Measurements from ENCODE around the gene NDUFB2. TPM values are rescaled to one million over a fixed set of nuclear protein-coding genes. Genes with fewer than 3 reads are reported as not detected.

The NDUFB2 gene
- total RNA-seq, 4 donors from 2014 or later, result 69.9 to 284 (median 230) TPM

- Histone ChIP-seq H3K27me3 (no peaks in the 10 kb centered on the region), H3K4me3 (no peak overlapping the region), H3K27ac (no peak overlapping the region), H3K36me3 (peaks cover 0 to 22% (median 7%) of the 10 kb centered on the region in 4 donors), H3K4me1 (peaks cover 0 to 4% (median 0%) of the 10 kb centered on the region in 4 donors), H3K9me3 (no peaks in the 10 kb centered on the region)
- intact Hi-C loops (cut with DNase I; ENCODE audit: low total_unique reads), result no loop called here
- TF ChIP-seq POLR2AphosphoS5 (IDR thresholded peaks at IDR 0.05) (no peak), CTCF (IDR thresholded peaks at IDR 0.05) (no peak), POLR2A (IDR thresholded peaks at IDR 0.05) (no peak), EP300 (IDR thresholded peaks at IDR 0.05; ENCODE audit: low read depth) (no peak)
- in situ Hi-C loops (cut with MboI; ENCODE audit: low pct_ligation_motif_present in 1 of 4, low pct_unique_long_range_greater_than_20kb in 1 of 4, low sequenced_read_pairs in 3 of 4), result loop anchor here (25.0 kb wide), 1 partner anchor 331 kb away; the partner anchor contains the start of gene MRPS33 (in 4 of the 4)
- 84 to 95% methylated on average over 5 to 7 of the region's 7 CpGs for WGBS, 2 donors (ENCODE audit: low coverage in 1 of 2)
- DNase-seq, result no peak
Observed at GRCh38 chr7:140680886-140681285, 15.6 kb upstream of the NDUFB2 start.

GRCh38 chr7:140681766-140682165 lies 14.7 kb upstream of the NDUFB2 start:
- Histone ChIP-seq H3K27me3 (no peaks in the 10 kb centered on the region), H3K36me3 (peaks cover 0 to 22% (median 10%) of the 10 kb centered on the region in 4 donors), H3K4me3 (no peak overlapping the region), H3K9me3 (no peaks in the 10 kb centered on the region), H3K27ac (no peak overlapping the region), H3K4me1 (no peaks in the 10 kb centered on the region)
- intact Hi-C loops (cut with DNase I; ENCODE audit: low total_unique reads), result no loop called here
- TF ChIP-seq CTCF (IDR thresholded peaks at IDR 0.05) (no peak), EP300 (IDR thresholded peaks at IDR 0.05; ENCODE audit: low read depth) (no peak), POLR2A (IDR thresholded peaks at IDR 0.05) (no peak), POLR2AphosphoS5 (IDR thresholded peaks at IDR 0.05) (no peak)
- WGBS, 2 donors (ENCODE audit: low coverage in 1 of 2), result 89 to 96% methylated on average over 1 to 3 of the region's 3 CpGs
- in situ Hi-C loops (cut with MboI; ENCODE audit: low pct_ligation_motif_present in 1 of 4, low pct_unique_long_range_greater_than_20kb in 1 of 4, low sequenced_read_pairs in 3 of 4), result loop anchor here (25.0 kb wide), 1 partner anchor 331 kb away; the partner anchor contains the start of gene MRPS33 (in 4 of the 4)
- DNase-seq, result no peak

DNA sequence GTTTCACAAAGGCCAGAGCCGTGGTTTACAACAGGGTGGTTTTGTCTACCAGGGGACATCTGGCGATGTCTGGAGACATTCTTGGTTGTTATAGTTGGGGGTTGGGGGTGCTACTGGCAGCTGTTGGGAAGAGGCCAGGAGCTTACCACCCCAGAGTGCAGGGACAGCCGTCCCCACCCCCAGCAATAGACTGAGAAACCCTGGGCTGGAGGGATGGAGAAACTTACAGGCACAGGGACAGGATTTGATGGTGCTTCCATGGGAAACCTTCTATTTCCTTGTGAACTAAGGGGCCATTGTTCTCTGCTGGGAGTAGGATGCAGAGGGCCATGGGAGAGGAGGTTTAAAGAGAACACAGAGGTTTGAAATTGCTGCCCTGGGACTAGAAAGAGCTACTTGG lies 12.9 kb upstream of the NDUFB2 start:
- in situ Hi-C loops (cut with MboI; ENCODE audit: low pct_ligation_motif_present in 1 of 4, low pct_unique_long_range_greater_than_20kb in 1 of 4, low sequenced_read_pairs in 3 of 4), result loop anchor here (25.0 kb wide), 1 partner anchor 329 kb away; the partner anchor contains the start of gene MRPS33 (in 4 of the 4)
- 83% methylated on average over 3 of the region's 3 CpGs; no CpG with 5 or more reads in 1 of the 2 donors for WGBS, 2 donors (ENCODE audit: low coverage in 1 of 2)
- Histone ChIP-seq H3K9me3 (no peaks in the 10 kb centered on the region), H3K4me3 (no peak overlapping the region), H3K27ac (no peak overlapping the region), H3K36me3 (peaks cover 0 to 26% (median 11%) of the 10 kb centered on the region in 4 donors), H3K27me3 (no peaks in the 10 kb centered on the region), H3K4me1 (no peaks in the 10 kb centered on the region)
- intact Hi-C loops (cut with DNase I; ENCODE audit: low total_unique reads), result no loop called here
- DNase-seq, result no peak
- TF ChIP-seq EP300 (IDR thresholded peaks at IDR 0.05; ENCODE audit: low read depth) (no peak), POLR2AphosphoS5 (IDR thresholded peaks at IDR 0.05) (no peak), POLR2A (IDR thresholded peaks at IDR 0.05) (no peak), CTCF (IDR thresholded peaks at IDR 0.05) (no peak)

- Histone ChIP-seq H3K4me1 (no peaks in the 10 kb centered on the region), H3K27ac (no peak overlapping the region), H3K4me3 (no peak overlapping the region), H3K27me3 (no peaks in the 10 kb centered on the region), H3K9me3 (no peaks in the 10 kb centered on the region), H3K36me3 (peaks cover 0 to 23% (median 10%) of the 10 kb centered on the region in 4 donors)
- in situ Hi-C loops (cut with MboI; ENCODE audit: low pct_ligation_motif_present in 1 of 4, low pct_unique_long_range_greater_than_20kb in 1 of 4, low sequenced_read_pairs in 3 of 4), result loop anchor here (25.0 kb wide), 1 partner anchor 328 kb away; the partner anchor contains the start of gene MRPS33 (in 4 of the 4)
- no peak for DNase-seq
- TF ChIP-seq POLR2A (IDR thresholded peaks at IDR 0.05) (no peak), CTCF (IDR thresholded peaks at IDR 0.05) (no peak), EP300 (IDR thresholded peaks at IDR 0.05; ENCODE audit: low read depth) (no peak), POLR2AphosphoS5 (IDR thresholded peaks at IDR 0.05) (no peak)
- intact Hi-C loops (cut with DNase I; ENCODE audit: low total_unique reads), result no loop called here
- 92% methylated on average over 20 of the region's 20 CpGs; no CpG with 5 or more reads in 1 of the 2 donors for WGBS, 2 donors (ENCODE audit: low coverage in 1 of 2)
Observed at GRCh38 chr7:140684066-140684950, 12.2 kb upstream of the NDUFB2 start.

Data from transverse colon (tissue), 4 donors.